ENCODE results near the gene NOP9. TPM values are rescaled to one million over a fixed set of nuclear protein-coding genes. Genes with fewer than 3 reads are reported as not detected.

Gene NOP9, protein sequence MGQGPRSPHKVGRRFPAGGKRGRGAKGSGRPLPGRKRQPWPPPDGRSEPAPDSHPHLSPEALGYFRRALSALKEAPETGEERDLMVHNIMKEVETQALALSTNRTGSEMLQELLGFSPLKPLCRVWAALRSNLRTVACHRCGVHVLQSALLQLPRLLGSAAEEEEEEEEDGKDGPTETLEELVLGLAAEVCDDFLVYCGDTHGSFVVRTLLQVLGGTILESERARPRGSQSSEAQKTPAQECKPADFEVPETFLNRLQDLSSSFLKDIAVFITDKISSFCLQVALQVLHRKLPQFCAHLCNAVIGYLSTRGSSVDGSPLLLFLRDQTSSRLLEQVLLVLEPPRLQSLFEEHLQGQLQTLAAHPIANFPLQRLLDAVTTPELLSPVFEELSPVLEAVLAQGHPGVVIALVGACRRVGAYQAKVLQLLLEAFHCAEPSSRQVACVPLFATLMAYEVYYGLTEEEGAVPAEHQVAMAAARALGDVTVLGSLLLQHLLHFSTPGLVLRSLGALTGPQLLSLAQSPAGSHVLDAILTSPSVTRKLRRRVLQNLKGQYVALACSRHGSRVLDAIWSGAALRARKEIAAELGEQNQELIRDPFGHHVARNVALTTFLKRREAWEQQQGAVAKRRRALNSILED
- 50.7 and 102 TPM in 2 replicates for total RNA-seq (2011; cell fraction: chromatin; rRNA removed; ENCODE audit: low replicate concordance)
- 45.0 and 47.0 TPM in 2 replicates for total RNA-seq (2011; cell fraction: nucleolus; rRNA removed)
- total RNA-seq (2011; cell fraction: nucleoplasm; rRNA removed), result 49.6 and 66.3 TPM in 2 replicates
- total RNA-seq (2014; rRNA removed) (15.0 and 19.9 TPM in 2 replicates), total RNA-seq (2014; rRNA removed; fragmentation: Illumina TruSeq; extraction: Trizol) (16.7 and 17.8 TPM in 2 replicates), total RNA-seq (2015; rRNA removed; fragmentation: Illumina TruSeq; extraction: Trizol) (16.7 and 18.2 TPM in 2 replicates), total RNA-seq (2021) (25.0 and 27.9 TPM in 2 replicates), polyA plus RNA-seq (2011; rRNA removed) (10.6 and 11.8 TPM in 2 replicates), polyA plus RNA-seq (2014; fragmentation: Illumina TruSeq; extraction: Trizol) (19.6 and 20.7 TPM in 2 replicates), polyA plus RNA-seq (2014; fragmentation: Nextera tagmentation; extraction: Ambion mirVana) (1 to 10 TPM; 1.0 to 1.2 TPM), polyA plus RNA-seq (2014; rRNA removed) (15.1 and 15.5 TPM in 2 replicates), polyA minus RNA-seq (2011; rRNA and poly(A)+ RNA removed) (18.8 and 21.4 TPM in 2 replicates), Bru-seq, nascent RNA (percentile 85 among the genes with signal in this experiment), BruChase-seq, experiment 1, labeled RNA remaining after a 2-hour chase (percentile 75 among the genes with signal in this experiment), BruChase-seq, experiment 2, labeled RNA remaining after a 6-hour chase (percentile 78 among the genes with signal in this experiment)
- 13.3 and 16.7 TPM in 2 replicates for polyA plus RNA-seq (2011; cell fraction: cytosol; rRNA removed)
- 37.6 and 66.7 TPM in 2 replicates for polyA plus RNA-seq (2011; cell fraction: nucleus; rRNA removed)
- polyA plus RNA-seq (2012), result 15.3 and 17.2 TPM in 2 replicates
- polyA minus RNA-seq (2011; cell fraction: cytosol; rRNA and poly(A)+ RNA removed), result 14.5 and 18.1 TPM in 2 replicates
- polyA minus RNA-seq (2011; cell fraction: nucleus; rRNA and poly(A)+ RNA removed), result 24.8 and 27.7 TPM in 2 replicates
- long read RNA-seq, experiment 1, full-length matches to known transcripts, result 4 of 53 reads
- long read RNA-seq, experiment 1, partial matches to known transcripts, result 4 of 53 reads
- long read RNA-seq, experiment 1, other reads (novel, unspliced or antisense), result 45 of 53 reads
- long read RNA-seq, experiment 2, full-length matches to known transcripts, result 2 of 12 reads
- long read RNA-seq, experiment 2, partial matches to known transcripts, result 1 of 12 reads
- long read RNA-seq, experiment 2, other reads (novel, unspliced or antisense), result 9 of 12 reads
- long read RNA-seq, experiment 3, partial matches to known transcripts, result 1 of 2 reads
- long read RNA-seq, experiment 3, other reads (novel, unspliced or antisense), result 1 of 2 reads

DNA sequence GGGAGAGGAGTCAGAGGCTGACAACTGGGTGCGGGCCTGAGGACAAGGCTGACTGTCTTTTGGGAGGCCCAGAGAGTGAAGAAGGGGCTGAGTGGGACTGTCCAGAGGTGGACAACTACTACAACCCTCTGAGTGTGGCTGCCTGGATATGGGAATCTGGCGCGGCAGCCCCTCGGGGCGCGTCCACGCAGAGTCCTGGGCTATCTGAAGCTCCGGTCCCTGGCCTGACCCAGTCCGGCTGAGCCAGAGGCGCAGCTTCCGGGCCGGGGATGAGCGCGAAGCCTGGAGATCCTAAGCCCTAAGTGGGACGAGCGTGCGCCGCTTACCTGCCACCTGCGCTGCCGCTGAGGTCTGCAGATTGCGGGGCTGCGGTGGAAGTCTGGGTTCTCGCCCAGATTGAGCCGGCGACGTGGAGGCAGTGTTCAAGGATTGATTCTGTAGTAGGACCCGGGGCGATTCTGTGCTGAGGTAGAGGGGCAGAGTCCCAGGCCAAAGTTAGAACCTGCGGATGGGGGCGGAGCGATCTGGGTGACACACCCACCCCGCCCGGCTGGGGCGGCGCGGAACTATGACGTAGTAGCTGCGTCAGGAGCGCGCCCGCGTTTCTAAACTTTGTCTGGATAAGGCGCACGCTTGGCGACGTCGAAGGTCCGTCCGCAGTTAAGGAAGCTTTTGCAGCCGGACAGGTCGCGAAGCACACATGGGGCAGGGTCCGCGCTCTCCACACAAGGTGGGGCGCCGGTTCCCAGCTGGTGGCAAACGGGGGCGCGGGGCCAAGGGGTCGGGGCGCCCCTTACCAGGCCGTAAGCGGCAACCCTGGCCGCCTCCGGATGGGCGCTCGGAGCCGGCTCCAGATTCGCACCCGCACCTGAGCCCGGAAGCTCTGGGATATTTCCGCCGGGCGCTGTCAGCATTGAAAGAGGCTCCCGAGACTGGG is at the start of gene NOP9, which contains the start of gene DHRS1:
TSS of gene NOP9 (plus strand) at position 596 of the 937 bp plus-strand sequence. CDS start at position 701, 105 bp downstream.
TSS of gene DHRS1 (minus strand) at position 526 of the 937 bp plus-strand sequence. CDS start 674 bp downstream, outside the sequence.
- intact Hi-C loops (cut with micrococcal nuclease), result no loop called here
- ChIA-PET CTCF (ENCODE audit: low intra/inter-chr PET ratio) (no interaction called here), POLR2A (interaction anchor here (0.5 to 2.3 kb wide), 12 partner anchors 8 to 185 kb away, joined by 3 to 10 read pairs (median 3); partner anchors contain the start of genes CIDEB, DCAF11, IPO4 and NRL)
- Histone ChIP-seq H4K20me1 (replicated peaks; ENCODE audit: control insufficient read depth, insufficient read depth, low read length) (no peaks in the 10 kb centered on the region), H2AFZ (ENCODE audit: low read depth, low read length) (peak within 1 kb of the TSS; percentile 97), H3K4me1 (replicated peaks in 1 of 2; ENCODE audit: control insufficient read depth in 2 of 2, insufficient read depth in 2 of 2, low read length in 2 of 2) (peaks cover 12 to 14% of the 10 kb centered on the region in 2 experiments; a peak in 4 of 5 replicates), H3K9me3 (replicated peaks; ENCODE audit: control insufficient read depth, insufficient read depth, low read depth, low read length) (no peaks in the 10 kb centered on the region), H3K27ac (ENCODE audit: extremely low read depth, low read depth, low read length) (peak within 1 kb of the TSS; percentile 75), H3K27me3 (ENCODE audit: control insufficient read depth in 2 of 2, insufficient read depth in 2 of 2, low read length in 2 of 2) (no peaks in the 10 kb centered on the region), H3K36me3 (ENCODE audit: control insufficient read depth, insufficient read depth, low read length) (peaks cover 48% of the 10 kb centered on the region), H3K4me3 (peak within 1 kb of the TSS; percentile 71), H3K4me2 (ENCODE audit: insufficient read depth, low read length) (peak within 1 kb of the TSS; percentile 91), H3K9ac (ENCODE audit: insufficient read depth in 1 of 2, low read depth in 2 of 2, low read length in 2 of 2) (peak within 1 kb of the TSS; percentile 76 to 96), H3K9me1 (ENCODE audit: control insufficient read depth, insufficient read depth, low read length) (peaks cover 3% of the 10 kb centered on the region), H3K79me2 (ENCODE audit: control insufficient read depth, insufficient read depth, low read length) (peaks cover 28% of the 10 kb centered on the region)
- in situ Hi-C loops (cut with MboI), result loop anchor here (5.0 to 10.0 kb wide), 2 partner anchors 57 to 285 kb away; partner anchors contain the start of gene TINF2
- 0% methylated on average over 52 of the region's 75 CpGs for WGBS (ENCODE audit: insufficient coverage, low coverage, missing lambda C conversion rate)
- peak; percentile 86 for ATAC-seq
- peak; percentile 92 for FAIRE-seq
- peak; percentile 89 to 92 (median 91) for DNase-seq (ENCODE audit: extremely low read depth in 1 of 4, low spot score in 3 of 4)
- TSS peak; percentile 59 for BruUV-seq (replicated peaks)
- TF ChIP-seq EGR1 (conservative IDR thresholded peaks at IDR 0.05), result peak; percentile 19; the same call in 1 of the 2 replicates
- TF ChIP-seq PHF8 (IDR thresholded peaks at IDR 0.05; ENCODE audit: borderline replicate concordance, low read length), result peak; percentile 66; the same call in 1 of the 2 replicates
- peak; percentile 99 for TF ChIP-seq CREB1 (IDR thresholded peaks at IDR 0.05)
- peak; percentile 99 for TF ChIP-seq CREB1 (CRISPR knock-in tag; IDR thresholded peaks at IDR 0.05)
- peak; percentile 73 for TF ChIP-seq JUND (IDR thresholded peaks at IDR 0.05; ENCODE audit: borderline replicate concordance, low read depth, low read length)
- TF ChIP-seq JUND (tag; IDR thresholded peaks at IDR 0.05; ENCODE audit: borderline replicate concordance, low read depth, low read length), result no peak; the same call in 2 of the 3 replicates
- no peak for TF ChIP-seq TCF15 (CRISPR knock-in tag; IDR thresholded peaks at IDR 0.05)
- TF ChIP-seq EP300 (IDR thresholded peaks at IDR 0.05; ENCODE audit: low read length), result peak; percentile 34; the same call in 1 of the 2 replicates
- TF ChIP-seq ATF7 (IDR thresholded peaks at IDR 0.05), result peak; percentile 79
- no peak for TF ChIP-seq ZNF717 (CRISPR knock-in tag; IDR thresholded peaks at IDR 0.05)
- peak; percentile 83 for TF ChIP-seq RBFOX2 (IDR thresholded peaks at IDR 0.05; ENCODE audit: low read depth, low read length)
- peak; percentile 63 for TF ChIP-seq GMEB1 (CRISPR knock-in tag; IDR thresholded peaks at IDR 0.05)
